Middle frontal gyrus (tissue), 1 donor: ENCODE data around the gene GPR142.

Experiments
- DNase-seq: peaks from one replicate; pipeline ENCODE4 v3.0.0-alpha.2; 2015; ENCODE audit warnings: low spot score; ENCODE audit errors: extremely low spot score

Gene GPR142

DNA sequence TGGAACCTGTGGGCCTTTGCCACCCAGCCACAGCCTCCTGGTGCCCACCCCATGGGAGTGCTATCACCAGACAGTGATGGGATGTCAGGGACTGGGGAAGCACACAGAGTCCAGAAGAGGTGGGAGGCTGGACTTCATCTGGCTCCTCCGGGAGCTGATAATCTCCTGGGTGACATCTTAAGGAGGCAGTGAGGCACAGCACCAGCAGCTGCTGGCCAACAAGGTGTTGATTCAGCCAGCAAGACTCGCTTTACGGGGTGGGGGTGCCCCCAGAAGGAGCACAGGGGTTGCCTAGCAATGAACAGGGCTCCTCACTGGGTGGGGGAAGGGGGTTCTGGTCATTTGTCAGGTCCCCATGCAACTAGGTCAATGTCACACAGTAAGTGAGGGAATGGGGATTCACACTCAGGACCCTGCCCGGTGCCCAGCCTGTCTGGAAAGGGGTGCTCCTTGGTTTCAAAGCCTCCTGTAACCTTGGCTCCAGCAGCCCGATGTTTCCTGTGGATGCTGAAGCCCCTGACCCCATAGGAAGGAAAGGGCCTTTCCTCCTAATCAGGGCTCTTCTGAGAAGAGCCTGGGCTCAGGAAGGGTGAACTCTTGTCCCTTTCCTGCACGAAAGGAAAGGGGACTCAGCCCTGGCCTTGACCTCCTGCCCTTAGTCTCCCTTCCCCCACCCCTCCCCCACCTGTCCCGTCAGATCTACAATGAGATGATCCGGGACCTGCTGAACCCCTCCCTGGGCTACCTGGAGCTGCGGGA lies 23.6 kb upstream of the GPR142 start:
- DNase-seq: no peak

GRCh38 chr17:74344658-74345057 lies 22.6 kb upstream of the GPR142 start:
- no peak for DNase-seq

DNA sequence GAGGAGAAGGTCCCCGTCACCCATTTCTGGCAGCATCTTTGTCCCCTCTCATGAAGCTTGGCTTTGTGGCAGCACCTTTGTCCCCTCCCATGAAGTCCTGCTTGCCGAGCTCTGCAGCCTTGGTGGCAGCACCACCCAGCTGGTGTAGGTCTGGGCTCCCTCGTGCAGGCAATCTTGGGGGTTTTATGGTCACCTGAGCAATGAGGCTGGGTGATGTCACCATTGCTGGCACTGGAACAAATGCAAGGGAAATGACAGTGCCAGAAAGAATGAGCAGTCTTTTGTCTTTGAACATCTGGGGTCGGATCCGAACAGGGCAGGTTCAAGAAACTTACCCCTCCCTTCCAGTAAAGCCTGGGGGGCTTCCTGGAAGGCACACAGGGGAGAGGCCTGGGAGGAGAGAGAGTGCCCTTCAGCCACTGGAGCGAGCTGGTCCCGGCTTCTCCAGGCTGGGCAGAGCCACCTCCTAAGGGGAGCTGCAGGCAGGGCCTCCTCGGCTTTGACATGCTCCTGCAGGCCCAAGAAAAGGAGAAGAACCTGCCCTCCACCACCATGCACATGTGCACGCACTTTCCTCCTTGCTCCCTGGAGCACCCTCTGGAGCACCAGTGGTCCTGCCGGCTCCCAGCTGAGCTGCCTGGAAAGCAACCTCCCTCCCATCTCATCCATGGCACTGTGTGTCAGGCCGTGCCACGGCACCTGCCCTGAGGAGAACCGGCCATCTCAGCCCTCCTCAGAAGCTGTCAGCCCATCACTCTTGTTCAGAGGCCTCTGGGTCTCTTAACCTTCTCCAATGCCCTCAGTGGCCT lies 21.7 kb upstream of the GPR142 start:
- DNase-seq: no peak

- DNase-seq: no peak
These were observed 19.7 kb upstream of the GPR142 start for GRCh38 chr17:74347646-74348045.

- DNase-seq: no peak
These were observed 18.2 kb upstream of the GPR142 start for GRCh38 chr17:74349120-74349519.

DNA sequence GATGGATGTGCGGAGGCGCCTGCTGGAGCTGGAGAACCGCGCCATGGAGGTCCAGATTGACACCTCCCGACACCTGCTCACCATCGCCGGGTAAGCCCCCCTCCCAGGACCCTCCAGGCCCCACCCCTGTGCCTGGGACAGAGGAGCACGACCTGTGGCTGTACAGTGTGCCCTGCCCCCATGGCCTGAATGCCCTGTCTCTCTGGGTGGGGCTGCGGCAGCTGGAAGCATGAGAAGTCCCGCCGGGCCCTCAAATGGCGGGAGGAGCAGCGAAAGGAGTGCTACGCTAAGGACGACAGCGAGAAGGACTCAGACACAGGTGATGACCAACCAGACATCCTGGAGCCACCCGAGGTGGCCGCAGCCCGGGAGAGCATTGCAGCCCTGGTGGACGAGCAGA lies 16.8 kb upstream of the GPR142 start:
- no peak for DNase-seq

DNA sequence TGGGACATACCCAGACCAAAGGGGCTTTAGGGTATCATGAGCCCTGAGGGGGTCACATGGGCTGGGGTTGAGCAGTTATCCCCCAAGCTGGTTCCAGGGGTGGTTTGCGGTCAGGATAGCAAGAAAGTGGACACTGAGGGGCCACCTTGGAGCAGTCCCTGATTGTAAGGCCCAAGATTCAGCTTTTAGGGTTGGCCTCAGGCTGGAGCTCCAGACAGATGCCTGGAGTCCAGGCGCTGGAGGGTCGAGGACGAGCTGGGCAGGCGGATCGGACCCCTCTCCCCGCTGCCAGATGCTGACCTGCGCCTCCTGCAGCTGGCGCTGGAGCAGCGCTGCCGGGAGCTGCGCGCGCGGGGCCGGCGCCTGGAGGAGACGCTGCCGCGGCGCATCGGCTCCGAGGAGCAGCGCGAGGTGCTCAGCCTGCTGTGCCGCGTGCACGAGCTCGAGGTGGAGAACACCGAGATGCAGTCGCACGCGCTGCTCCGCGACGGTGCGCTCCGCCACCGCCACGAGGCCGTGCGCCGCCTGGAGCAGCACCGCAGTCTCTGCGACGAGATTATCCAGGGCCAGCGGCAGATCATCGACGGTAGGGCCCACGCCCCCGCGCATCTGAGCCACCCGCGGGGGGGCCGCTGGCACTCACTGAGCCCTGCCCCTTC lies 15.6 kb upstream of the GPR142 start:
- DNase-seq: no peak

DNA sequence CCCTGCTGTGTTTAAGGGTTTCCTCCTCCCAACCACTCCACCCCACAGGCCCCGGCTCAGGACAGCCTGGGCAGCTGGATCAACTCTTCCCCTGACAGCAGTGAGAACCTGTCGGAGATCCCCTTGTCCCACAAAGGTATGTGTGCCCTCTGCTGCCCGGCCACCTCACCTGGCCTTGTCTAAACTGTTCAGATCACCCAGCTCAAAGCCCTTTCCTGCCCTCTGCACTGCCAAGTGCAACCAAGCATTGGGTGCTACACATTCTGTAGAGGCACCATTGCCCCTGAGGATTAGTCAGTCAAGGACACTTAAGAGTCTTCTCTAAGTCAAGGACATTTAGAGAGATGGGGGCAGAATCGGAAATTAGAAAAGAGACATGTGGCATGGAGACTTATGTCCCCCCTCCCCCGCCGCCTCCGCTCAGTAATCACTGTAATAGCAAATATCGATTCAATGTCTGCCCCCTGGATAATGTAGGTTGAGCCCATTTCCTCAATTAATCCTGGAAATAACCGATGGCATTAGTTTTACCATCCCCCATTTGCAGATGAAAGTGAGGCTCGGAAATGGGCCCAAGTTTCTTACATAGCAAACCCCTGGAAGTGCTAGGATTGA lies 13.8 kb upstream of the GPR142 start:
- no peak for DNase-seq

GRCh38 chr17:74354123-74354522 lies 13.2 kb upstream of the GPR142 start:
- DNase-seq: no peak

- no peak for DNase-seq
These were observed 12.7 kb upstream of the GPR142 start for GRCh38 chr17:74354561-74354960.

GRCh38 chr17:74355065-74355464 lies 12.2 kb upstream of the GPR142 start:
- DNase-seq: no peak

DNA sequence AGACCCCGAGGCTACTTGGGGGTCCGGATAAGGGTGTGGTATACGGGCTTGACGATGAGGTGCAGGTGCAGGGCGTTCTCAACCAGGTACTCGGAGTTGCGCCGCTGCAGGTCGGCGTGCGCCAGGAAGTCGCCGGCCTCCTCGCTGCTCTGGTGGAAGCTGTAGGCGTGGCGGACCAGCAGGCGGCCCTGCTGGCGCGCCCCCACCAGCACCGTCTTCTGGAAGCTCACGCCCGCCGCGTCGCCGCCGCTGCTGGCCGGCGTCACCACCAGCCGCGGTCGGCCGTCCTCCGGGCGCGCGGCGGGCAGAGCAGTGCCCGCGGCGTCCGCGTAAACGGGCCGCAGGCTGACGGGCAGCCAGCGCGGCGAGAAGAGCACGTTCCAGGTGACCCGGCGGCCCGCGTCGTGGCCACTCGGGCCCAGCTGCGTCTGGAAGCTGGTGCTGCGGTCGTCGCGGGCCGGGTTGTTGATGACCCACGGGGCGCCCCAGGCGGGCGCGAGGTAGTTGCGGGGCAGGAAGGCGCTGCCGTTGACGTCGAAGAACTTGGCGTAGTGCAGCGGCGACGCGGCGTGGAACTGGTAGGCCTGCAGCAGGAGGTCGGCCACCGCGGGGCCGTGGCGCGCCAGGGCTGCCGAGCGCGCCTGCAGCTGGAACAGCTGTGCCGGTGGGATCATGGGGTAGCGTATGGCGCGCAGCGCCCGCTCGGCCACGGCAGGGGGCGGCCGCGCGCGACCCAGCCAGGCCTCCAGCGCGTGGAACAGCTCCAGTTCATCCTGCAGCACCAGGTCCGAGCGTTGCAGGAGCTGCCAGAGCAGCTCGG lies 10.4 kb upstream of the GPR142 start:
- no peak for DNase-seq

DNA sequence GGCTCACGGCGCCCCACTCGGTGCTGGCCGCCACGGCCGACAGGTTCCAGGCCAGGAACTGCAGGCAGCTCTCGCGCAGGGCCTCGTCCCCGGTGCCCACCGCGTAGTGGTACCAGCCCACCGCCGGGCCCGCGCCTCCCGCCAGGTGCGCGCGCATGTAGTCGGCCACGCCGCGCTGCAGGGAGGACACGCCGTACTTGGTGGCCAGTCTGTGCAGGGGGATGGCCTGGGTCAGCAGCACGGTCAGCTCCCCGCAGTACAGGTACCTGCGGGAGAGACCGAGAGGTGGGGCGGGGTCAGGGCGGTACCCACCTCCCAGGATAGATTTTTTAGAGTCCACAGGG lies 9.9 kb upstream of the GPR142 start:
- DNase-seq: no peak

GRCh38 chr17:74358697-74359096 lies 8.6 kb upstream of the GPR142 start:
- no peak for DNase-seq

- DNase-seq: no peak
These were observed 7.4 kb upstream of the GPR142 start for GRCh38 chr17:74359916-74360315.

DNA sequence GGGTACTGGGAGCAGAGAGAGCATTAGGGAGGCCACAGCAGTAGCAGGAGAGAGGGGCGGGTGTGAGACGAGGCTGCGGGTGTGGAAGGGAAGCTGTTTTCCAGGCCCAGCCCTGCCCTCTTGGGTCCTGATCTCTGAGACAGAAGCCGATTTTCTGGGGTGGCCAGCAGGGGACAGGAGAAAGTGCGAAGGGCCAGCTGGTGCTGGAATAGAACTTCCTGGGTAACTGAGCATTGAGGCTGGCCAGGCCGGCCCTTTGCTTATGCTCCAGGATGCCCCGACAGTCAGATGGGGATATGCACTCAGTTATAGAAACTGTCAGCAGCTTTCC lies 6.4 kb upstream of the GPR142 start:
- no peak for DNase-seq

GRCh38 chr17:74361230-74362068 lies 5.9 kb upstream of the GPR142 start, which contains the start of gene BTBD17:
Gene BTBD17 (minus strand): TSS chr17:74361868. CDS start chr17:74361819, 49 bp downstream.
- no peak for DNase-seq

DNA sequence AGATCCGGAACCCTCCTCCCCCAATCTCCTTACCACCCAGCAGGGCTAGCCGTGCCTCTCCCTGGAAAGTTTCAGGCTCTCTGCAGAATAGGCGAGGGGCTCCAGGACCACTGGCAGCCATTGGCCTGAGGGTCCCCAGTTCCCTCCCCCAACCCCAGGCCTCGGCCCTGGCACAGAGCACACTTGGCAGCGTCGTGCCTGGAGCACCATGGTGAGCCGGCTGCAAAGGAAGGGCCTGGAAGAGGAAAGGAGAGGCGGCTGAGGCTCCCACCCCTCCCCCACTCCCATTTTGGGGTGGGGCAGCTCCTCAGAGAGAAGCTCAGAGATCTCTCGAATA lies 5.3 kb upstream of the GPR142 start:
- DNase-seq: no peak

- no peak for DNase-seq
These were observed 4.4 kb upstream of the GPR142 start for GRCh38 chr17:74362810-74363498.
